Mesothelial cell of epicardium (in vitro differentiated cells): ENCODE measurements around the gene RASGRF2. TPM values are rescaled to one million over a fixed set of nuclear protein-coding genes. Genes with fewer than 3 reads are reported as not detected.

Experiments
- DNase-seq, 2 experiments: peaks; one replicate each; pipeline ENCODE4 v3.0.0; 2021; ENCODE audit warnings: low spot score in 2 of 2; ENCODE audit not compliant: unreplicated experiment in 2 of 2
- H3K27ac Mint-ChIP-seq: 2 replicates; pipeline ENCODE4 v1.8.0; 2021; ENCODE audit warnings: mixed read lengths
- H3K27me3 Mint-ChIP-seq: 2 replicates; pipeline ENCODE4 v1.8.0; 2021; ENCODE audit warnings: low read depth, mixed read lengths
- H3K36me3 Mint-ChIP-seq: 2 replicates; pipeline ENCODE4 v1.8.0; 2021; ENCODE audit warnings: mixed read lengths
- H3K4me1 Mint-ChIP-seq: 2 replicates; pipeline ENCODE4 v1.8.0; 2021; ENCODE audit warnings: mixed read lengths
- H3K4me3 Mint-ChIP-seq: 2 replicates; pipeline ENCODE4 v1.8.0; 2021; ENCODE audit warnings: mild to moderate bottlenecking, moderate library complexity, mixed read lengths
- H3K9me3 Mint-ChIP-seq: 2 replicates; pipeline ENCODE4 v1.8.0; 2021; ENCODE audit warnings: mixed read lengths
- total RNA-seq: library from RNA; stranded (reverse); gene quantifications from 3 replicates; pipeline ENCODE4 v1.2.1, GENCODE V29; 2021
- TF ChIP-seq, protein P1 (sequence below): fragments of 200-600 bp; sonication (generic); IDR thresholded peaks from one replicate; pipeline ENCODE4 v1.5.0; 2021; ENCODE audit warnings: antibody characterized with exemption; ENCODE audit not compliant: unreplicated experiment

Gene RASGRF2
- total RNA-seq, 1 donor from 2014 or later, result 5.7 TPM

DNA sequence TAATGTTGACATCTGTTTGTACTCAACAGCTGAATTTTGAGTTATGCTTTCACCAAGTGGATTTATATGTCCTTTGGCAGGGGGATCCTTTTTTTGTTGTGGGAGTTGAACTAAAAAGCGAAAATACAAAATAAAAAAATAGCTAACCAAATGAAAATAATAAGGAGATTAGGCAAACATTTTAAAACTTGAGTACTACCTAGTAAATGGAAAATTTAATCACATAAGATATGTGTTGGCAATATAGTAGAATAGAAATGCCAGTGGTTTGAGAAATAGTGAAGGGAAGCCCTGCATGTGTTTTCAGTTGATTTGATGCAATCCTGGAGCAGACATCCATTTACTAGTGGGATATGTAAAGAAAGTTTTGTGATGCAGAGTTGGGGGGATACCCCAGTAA is 98.0 kb downstream of the RASGRF2 start:
- H3K4me3 Mint-ChIP-seq, result no peak overlapping the region
- TF ChIP-seq, protein P1, sequence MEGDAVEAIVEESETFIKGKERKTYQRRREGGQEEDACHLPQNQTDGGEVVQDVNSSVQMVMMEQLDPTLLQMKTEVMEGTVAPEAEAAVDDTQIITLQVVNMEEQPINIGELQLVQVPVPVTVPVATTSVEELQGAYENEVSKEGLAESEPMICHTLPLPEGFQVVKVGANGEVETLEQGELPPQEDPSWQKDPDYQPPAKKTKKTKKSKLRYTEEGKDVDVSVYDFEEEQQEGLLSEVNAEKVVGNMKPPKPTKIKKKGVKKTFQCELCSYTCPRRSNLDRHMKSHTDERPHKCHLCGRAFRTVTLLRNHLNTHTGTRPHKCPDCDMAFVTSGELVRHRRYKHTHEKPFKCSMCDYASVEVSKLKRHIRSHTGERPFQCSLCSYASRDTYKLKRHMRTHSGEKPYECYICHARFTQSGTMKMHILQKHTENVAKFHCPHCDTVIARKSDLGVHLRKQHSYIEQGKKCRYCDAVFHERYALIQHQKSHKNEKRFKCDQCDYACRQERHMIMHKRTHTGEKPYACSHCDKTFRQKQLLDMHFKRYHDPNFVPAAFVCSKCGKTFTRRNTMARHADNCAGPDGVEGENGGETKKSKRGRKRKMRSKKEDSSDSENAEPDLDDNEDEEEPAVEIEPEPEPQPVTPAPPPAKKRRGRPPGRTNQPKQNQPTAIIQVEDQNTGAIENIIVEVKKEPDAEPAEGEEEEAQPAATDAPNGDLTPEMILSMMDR, result no peak
- H3K4me1 Mint-ChIP-seq, result no peaks in the 10 kb centered on the region
- no peaks in the 10 kb centered on the region for H3K27me3 Mint-ChIP-seq
- H3K9me3 Mint-ChIP-seq, result peaks cover 13% of the 10 kb centered on the region
- H3K36me3 Mint-ChIP-seq, result peaks cover 4% of the 10 kb centered on the region
- no peak for DNase-seq
- H3K27ac Mint-ChIP-seq, result no peak overlapping the region

DNA sequence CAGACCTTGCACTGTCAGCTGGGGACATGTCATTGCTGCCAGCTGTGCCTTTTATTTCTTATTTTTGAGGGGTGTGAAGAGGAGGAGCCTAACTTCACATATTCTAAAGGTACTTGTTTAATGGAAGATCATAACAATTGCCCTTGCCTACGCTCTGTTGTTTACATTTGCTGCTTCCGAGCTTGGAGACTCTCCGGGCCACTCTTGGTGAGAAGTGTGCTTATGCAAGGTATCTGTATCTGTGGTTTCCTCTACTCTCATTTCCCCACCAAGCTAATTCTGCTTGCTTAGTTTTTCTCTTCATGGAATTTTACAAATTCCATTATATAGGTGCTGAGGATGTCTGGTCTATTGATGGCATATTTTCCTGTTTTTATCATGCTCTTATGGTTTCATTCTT is 105.3 kb downstream of the RASGRF2 start:
- peaks cover 7% of the 10 kb centered on the region for H3K9me3 Mint-ChIP-seq
- H3K27ac Mint-ChIP-seq, result peak overlapping the region; percentile 5
- DNase-seq, result no peak
- H3K4me3 Mint-ChIP-seq, result no peak overlapping the region
- H3K27me3 Mint-ChIP-seq, result no peaks in the 10 kb centered on the region
- TF ChIP-seq, protein P1, result no peak
- H3K36me3 Mint-ChIP-seq, result peaks cover 2% of the 10 kb centered on the region
- peaks cover 15% of the 10 kb centered on the region for H3K4me1 Mint-ChIP-seq

DNA sequence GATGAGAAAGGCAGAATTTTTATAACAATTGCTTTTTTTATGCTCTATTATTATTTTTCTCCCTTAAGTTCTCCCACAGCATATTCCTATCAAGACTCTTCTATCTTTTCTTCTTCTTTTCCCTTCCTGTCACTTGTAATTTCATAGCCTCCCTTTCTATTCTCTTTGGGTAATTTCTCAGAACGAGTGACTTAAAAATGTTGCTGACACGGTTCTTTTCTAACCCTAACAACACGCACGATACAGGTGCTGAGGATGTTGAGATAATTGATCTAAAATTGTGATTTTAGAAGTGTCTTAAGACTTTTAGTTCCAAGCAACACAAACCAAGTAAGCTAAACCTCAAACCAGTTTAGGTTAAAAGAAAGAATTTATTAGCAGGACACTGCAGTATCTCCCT is 105.9 kb downstream of the RASGRF2 start:
- H3K27ac Mint-ChIP-seq, result no peak overlapping the region
- TF ChIP-seq, protein P1, result no peak
- H3K27me3 Mint-ChIP-seq, result no peaks in the 10 kb centered on the region
- peaks cover 7% of the 10 kb centered on the region for H3K9me3 Mint-ChIP-seq
- no peak for DNase-seq
- H3K4me1 Mint-ChIP-seq, result peaks cover 15% of the 10 kb centered on the region
- H3K36me3 Mint-ChIP-seq, result peaks cover 2% of the 10 kb centered on the region
- H3K4me3 Mint-ChIP-seq, result no peak overlapping the region

DNA sequence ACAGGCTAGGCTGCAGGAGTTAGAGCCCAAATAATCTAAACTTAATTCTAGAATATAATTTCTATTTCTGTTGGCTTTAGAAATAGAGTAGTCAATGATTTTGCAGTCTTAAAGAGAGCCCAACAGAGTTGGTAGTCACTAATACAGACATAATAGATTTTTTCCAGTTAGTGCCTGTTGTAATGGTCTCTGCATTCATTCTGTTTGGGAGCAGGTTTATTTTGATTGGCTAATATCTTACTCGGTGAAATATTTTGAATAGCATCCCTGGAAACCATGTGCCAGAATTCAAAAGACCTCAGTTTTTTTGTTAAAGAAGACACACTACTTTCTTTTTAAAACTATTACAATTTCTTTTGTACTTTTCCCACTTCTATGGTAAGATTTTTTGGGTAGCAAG is 107.2 kb downstream of the RASGRF2 start:
- H3K36me3 Mint-ChIP-seq, result peaks cover 2% of the 10 kb centered on the region
- H3K4me1 Mint-ChIP-seq, result peaks cover 15% of the 10 kb centered on the region
- no peak overlapping the region for H3K27ac Mint-ChIP-seq
- H3K4me3 Mint-ChIP-seq, result no peak overlapping the region
- no peaks in the 10 kb centered on the region for H3K27me3 Mint-ChIP-seq
- peaks cover 7% of the 10 kb centered on the region for H3K9me3 Mint-ChIP-seq
- DNase-seq, result no peak
- TF ChIP-seq, protein P1, result no peak

DNA sequence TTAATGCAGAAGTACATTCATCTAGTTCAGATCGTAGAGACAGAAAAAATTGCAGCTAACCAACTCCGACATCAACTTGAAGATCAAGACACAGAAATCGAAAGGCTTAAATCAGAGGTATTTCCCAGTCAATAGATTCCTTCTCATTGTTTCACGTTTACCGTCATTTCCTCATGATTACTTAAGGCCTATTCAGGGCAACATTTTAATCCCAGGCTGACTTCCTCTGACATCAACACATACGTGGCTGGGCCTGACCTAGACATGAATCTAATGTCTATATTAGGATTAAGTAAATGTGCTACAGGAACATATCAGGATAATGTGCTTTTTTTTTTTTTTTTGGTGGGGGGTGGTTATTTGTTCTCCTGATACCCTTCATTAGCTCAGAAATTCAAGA is 107.9 kb downstream of the RASGRF2 start:
- H3K4me1 Mint-ChIP-seq, result peaks cover 15% of the 10 kb centered on the region
- TF ChIP-seq, protein P1, result no peak
- no peak overlapping the region for H3K27ac Mint-ChIP-seq
- H3K27me3 Mint-ChIP-seq, result no peaks in the 10 kb centered on the region
- DNase-seq, result no peak
- peaks cover 3% of the 10 kb centered on the region for H3K36me3 Mint-ChIP-seq
- H3K9me3 Mint-ChIP-seq, result peaks cover 7% of the 10 kb centered on the region
- H3K4me3 Mint-ChIP-seq, result no peak overlapping the region

DNA sequence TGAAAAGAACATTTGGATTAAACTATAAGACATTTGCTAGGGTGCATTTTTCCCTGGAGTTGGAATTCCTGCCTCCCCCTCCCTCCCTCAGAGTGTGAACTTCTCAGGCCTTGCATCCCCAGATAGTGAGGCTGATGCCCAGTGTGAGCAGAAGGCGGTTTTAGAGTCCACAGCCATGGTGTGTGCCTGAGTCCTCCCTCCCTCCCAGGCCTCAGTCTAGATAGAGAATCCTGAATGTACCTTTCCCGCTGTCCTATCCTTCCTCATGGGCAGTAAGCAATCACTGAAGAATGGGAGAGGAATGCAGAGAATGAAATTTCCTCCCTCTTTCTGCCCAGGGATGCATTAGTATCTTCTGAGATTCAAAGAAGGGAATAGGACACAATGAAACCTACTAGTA is 108.5 kb downstream of the RASGRF2 start:
- TF ChIP-seq, protein P1, result no peak
- no peak overlapping the region for H3K4me3 Mint-ChIP-seq
- DNase-seq, result no peak

More for the DNA sequence above, 108.5 kb downstream of the RASGRF2 start:
- Mint-ChIP-seq H3K36me3 (peaks cover 4% of the 10 kb centered on the region), H3K27ac (no peak overlapping the region), H3K27me3 (no peaks in the 10 kb centered on the region), H3K9me3 (peaks cover 6% of the 10 kb centered on the region), H3K4me1 (peaks cover 15% of the 10 kb centered on the region)
